HCT116 (cell line): ENCODE data around the gene PNKP. TPM values are rescaled to one million over a fixed set of nuclear protein-coding genes. Genes with fewer than 3 reads are reported as not detected.

ENCODE experiments used
- ATAC-seq: fragments of 200-7000 bp; cut with Tn5 transposase; 2 replicates; pipeline ENCODE4 v1.9.1; 2020; ENCODE audit warnings: mild to moderate bottlenecking, moderate library complexity
- BruUV-seq: library from RNA; stranded (reverse); fragments of 400-500 nt; replicated peaks from 2 replicates; lab custom pipeline; 2021; lab: Mats Ljungman, UMichigan
- CTCF ChIA-PET: fragments of 300-600 bp; sonication (Branson Sonifier 250); formaldehyde crosslinking; loops from one replicate; lab custom pipeline; 2021; ENCODE audit warnings: antibody characterized with exemption; lab: Charles Lee
- POLR2A ChIA-PET: fragments of 300-600, 350-600 bp; sonication (Branson Sonifier 250); formaldehyde crosslinking; loops from one replicate; lab custom pipeline; 2021; ENCODE audit warnings: antibody characterized with exemption; lab: Charles Lee
- RAD21 ChIA-PET, 2 experiments: fragments of 300-600 bp; sonication (Branson Sonifier 250); formaldehyde crosslinking; loops; one replicate each; lab custom pipeline; 2023; ENCODE audit warnings: low total read pairs in 2 of 2; ENCODE audit not compliant: uncharacterized antibody in 2 of 2, unreplicated experiment in 2 of 2, low non-redundant PET in 1 of 2; lab: Charles Lee
- DNase-seq: peaks from one replicate; pipeline ENCODE4 v3.0.0-alpha.2; 2010; ENCODE audit warnings: low read depth, low spot score
- H2AFZ ChIP-seq: fragments of 200-600 bp; shearing (Covaris generic), sonication (generic); 2 replicates; pipeline ENCODE4 v1.6.1; 2017; ENCODE audit warnings: low read depth, mixed run types, mixed read lengths, antibody characterized with exemption, low read length; ENCODE audit not compliant: poor library complexity, severe bottlenecking
- H3K27ac ChIP-seq: 2 replicates; pipeline ENCODE4 v1.5.1; 2012; ENCODE audit warnings: low read depth, low read length
- H3K27me3 ChIP-seq: fragments of 200-600 bp; sonication (generic); 2 replicates; pipeline ENCODE4 v1.6.1; 2016; ENCODE audit warnings: mixed run types, low read length, mixed read lengths; ENCODE audit not compliant: insufficient read depth
- H3K36me3 ChIP-seq, 2 experiments: fragments of 200-500 bp in 1 of 2; fragments of 200-600 bp in 1 of 2; sonication (Bioruptor generic) in 1 of 2; sonication (generic) in 1 of 2; 2 replicates each; pipeline versions ENCODE4 v1.5.1 to v1.6.1; 2014 to 2016; ENCODE audit warnings: low read length in 2 of 2, inconsistent platforms in 1 of 2, mixed read lengths in 1 of 2, mixed run types in 1 of 2; ENCODE audit not compliant: insufficient read depth in 2 of 2, control insufficient read depth in 1 of 2
- H3K4me1 ChIP-seq, 2 experiments: fragments of 200-600 bp in 1 of 2; sonication (generic) in 1 of 2; 2 replicates each; pipeline versions ENCODE4 v1.5.1 to v1.6.1; 2012 to 2017; ENCODE audit warnings: low read length in 2 of 2, inconsistent platforms in 1 of 2, mild to moderate bottlenecking in 1 of 2, mixed read lengths in 1 of 2, mixed run types in 1 of 2, moderate library complexity in 1 of 2; ENCODE audit not compliant: insufficient read depth in 2 of 2, control insufficient read depth in 1 of 2
- H3K4me2 ChIP-seq: fragments of 200-600 bp; sonication (generic); 2 replicates; pipeline ENCODE4 v1.6.1; 2017; ENCODE audit warnings: mixed run types, low read length, mixed read lengths
- H3K4me3 ChIP-seq, 2 experiments: fragments of 200-600 bp in 1 of 2; sonication (generic) in 1 of 2; replicated peaks in 1 of 2; 2 replicates each; pipeline ENCODE4 v1.5.1; 2011 to 2016; ENCODE audit warnings: low read length in 2 of 2, control low read depth in 1 of 2, low read depth in 1 of 2, mild to moderate bottlenecking in 1 of 2, mixed read lengths in 1 of 2, mixed run types in 1 of 2
- H3K79me2 ChIP-seq: fragments of 200-600 bp; sonication (generic); 2 replicates; pipeline ENCODE4 v1.6.1; 2017; ENCODE audit warnings: mild to moderate bottlenecking, mixed run types, low read length, moderate library complexity, mixed read lengths; ENCODE audit not compliant: insufficient read depth
- H3K9ac ChIP-seq: fragments of 200-600 bp; sonication (generic); 2 replicates; pipeline ENCODE4 v1.6.1; 2016; ENCODE audit warnings: low read length, mixed read lengths
- H3K9me2 ChIP-seq: fragments of 200-600 bp; sonication (generic), shearing (Covaris generic); 2 replicates; pipeline ENCODE4 v1.6.1; 2017; ENCODE audit warnings: mixed run types, mild to moderate bottlenecking, moderate library complexity; ENCODE audit not compliant: insufficient read depth
- H3K9me3 ChIP-seq, 2 experiments: fragments of 200-500 bp in 1 of 2; fragments of 200-600 bp in 1 of 2; sonication (Bioruptor generic) in 1 of 2; sonication (generic) in 1 of 2; 2 replicates each; pipeline ENCODE4 v1.6.1; 2014 to 2017; ENCODE audit warnings: low read length in 2 of 2, mixed read lengths in 2 of 2, inconsistent platforms in 1 of 2, low read depth in 1 of 2, mild to moderate bottlenecking in 1 of 2, mixed run types in 1 of 2, moderate library complexity in 1 of 2; ENCODE audit not compliant: control insufficient read depth in 1 of 2, insufficient read depth in 1 of 2
- H4K20me1 ChIP-seq: fragments of 200-600 bp; sonication (generic), shearing (Covaris generic); 2 replicates; pipeline ENCODE4 v1.6.1; 2017; ENCODE audit warnings: mixed run types, mild to moderate bottlenecking, moderate library complexity; ENCODE audit not compliant: insufficient read depth
- ATF3 ChIP-seq: IDR thresholded peaks from 2 replicates; pipeline ENCODE4 v1.6.1; 2012
- CBX3 ChIP-seq: IDR thresholded peaks from 2 replicates; pipeline ENCODE4 v1.6.1; 2012; ENCODE audit warnings: low read depth
- CEBPB ChIP-seq: IDR thresholded peaks from 2 replicates; pipeline ENCODE4 v1.6.1; 2012; ENCODE audit warnings: low read depth
- CTCF ChIP-seq, 3 experiments: fragments of 200-600 bp in 1 of 3; sonication (generic) in 1 of 3; IDR thresholded peaks in 2 of 3; conservative IDR thresholded peaks in 1 of 3; 2 replicates each; pipeline ENCODE4 v1.5.1; 2012 to 2017; ENCODE audit warnings: low read depth in 2 of 3, low read length in 2 of 3, antibody characterized with exemption in 1 of 3, borderline replicate concordance in 1 of 3, control low read depth in 1 of 3, mild to moderate bottlenecking in 1 of 3, mixed read lengths in 1 of 3, mixed run types in 1 of 3, moderate library complexity in 1 of 3; ENCODE audit not compliant: insufficient read depth in 1 of 3
- ELF1 ChIP-seq: IDR thresholded peaks from 2 replicates; pipeline ENCODE4 v1.6.1; 2012; ENCODE audit warnings: low read depth, borderline replicate concordance
- EZH2 ChIP-seq: fragments of 200-600 bp; sonication (generic); IDR thresholded peaks from 2 replicates; pipeline ENCODE4 v1.6.1; 2017; ENCODE audit warnings: antibody characterized with exemption, mixed run types
- EZH2phosphoT487 ChIP-seq: fragments of 200-600 bp; IDR thresholded peaks from 2 replicates; pipeline ENCODE4 v1.6.1; 2018; ENCODE audit warnings: antibody characterized with exemption, borderline replicate concordance
- FOSL1 ChIP-seq: IDR thresholded peaks from 2 replicates; pipeline ENCODE4 v1.6.1; 2012; ENCODE audit warnings: low read depth
- POLR2AphosphoS5 ChIP-seq: IDR thresholded peaks from 2 replicates; pipeline ENCODE4 v1.6.1; 2011; ENCODE audit warnings: mild to moderate bottlenecking, low read depth, low read length, moderate library complexity
- RAD21 ChIP-seq: IDR thresholded peaks from 2 replicates; pipeline ENCODE4 v1.6.1; 2012; ENCODE audit warnings: low read depth, mild to moderate bottlenecking
- SIN3A ChIP-seq: IDR thresholded peaks from 2 replicates; pipeline ENCODE4 v1.6.1; 2012; ENCODE audit warnings: low read depth
- YY1 ChIP-seq: IDR thresholded peaks from 2 replicates; pipeline ENCODE4 v1.6.1; 2011; ENCODE audit warnings: low read length, low read depth, moderate library complexity, mild to moderate bottlenecking; ENCODE audit not compliant: insufficient replicate concordance; ENCODE audit errors: extremely low read depth
- ZBTB33 ChIP-seq: IDR thresholded peaks from 2 replicates; pipeline ENCODE4 v1.6.1; 2011; ENCODE audit warnings: mild to moderate bottlenecking, low read length, moderate library complexity; ENCODE audit not compliant: insufficient replicate concordance; ENCODE audit errors: extremely low read depth
- intact Hi-C: fragments of 100-400 bp; cut with micrococcal nuclease; formaldehyde crosslinking; loops from 2 replicates; pipeline ENCODE4 v1.10.0; 2022
- total RNA-seq: library from RNA; stranded (reverse); gene quantifications from one replicate; pipeline ENCODE4 v1.2.1, GENCODE V29; 2021; ENCODE audit not compliant: unreplicated experiment

Gene PNKP
- total RNA-seq, 1 experiment from 2014 or later, result 129 TPM

DNA sequence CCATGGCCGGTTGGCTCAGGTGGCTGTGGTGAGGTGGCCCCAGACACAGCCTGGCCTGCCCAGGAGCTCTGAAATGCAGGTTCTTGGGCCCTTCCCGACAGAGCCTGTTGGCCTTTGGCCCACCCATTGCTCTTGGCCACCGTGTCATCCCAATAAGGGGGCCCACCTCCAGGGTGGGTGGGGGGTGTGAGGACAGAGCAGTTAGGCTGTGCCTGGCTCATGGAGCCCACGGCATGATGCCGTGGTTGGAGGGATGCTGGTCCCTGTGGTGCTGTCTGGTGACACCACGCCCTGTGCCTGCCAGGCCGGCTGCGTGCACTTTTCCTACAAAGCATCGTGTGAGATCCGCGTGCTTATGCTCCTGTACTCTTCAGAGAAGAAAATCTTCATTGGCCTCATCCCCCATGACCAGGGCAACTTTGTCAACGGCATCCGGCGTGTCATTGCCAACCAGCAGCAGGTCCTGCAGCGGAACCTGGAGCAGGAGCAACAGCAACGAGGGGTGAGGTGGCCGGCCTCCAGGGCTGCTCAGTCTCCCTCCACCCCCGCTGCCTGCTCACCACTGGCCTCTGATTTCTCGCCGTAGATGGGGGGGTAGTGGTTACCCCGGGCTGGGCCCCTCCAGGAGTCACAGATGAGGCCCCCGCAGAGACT, 7.6 kb downstream of the PNKP start:
- H4K20me1 ChIP-seq, result peaks cover 3% of the 10 kb centered on the region; the same call in 1 of the 2 replicates
- H3K4me1 ChIP-seq, result peaks cover 3 to 34% of the 10 kb centered on the region in 2 experiments; a peak in 2 of 4 replicates
- H3K27me3 ChIP-seq, result no peaks in the 10 kb centered on the region
- no peaks in the 10 kb centered on the region for H3K9me3 ChIP-seq
- H3K4me2 ChIP-seq, result no peak overlapping the region
- H3K4me3 ChIP-seq, result no peak overlapping the region
- CTCF ChIA-PET, result no interaction called here
- peaks cover 20 to 45% of the 10 kb centered on the region in 2 experiments for H3K36me3 ChIP-seq
- H3K9ac ChIP-seq, result no peak overlapping the region
- TF ChIP-seq ZBTB33 (no peak), EZH2 (no peak), CTCF (IDR thresholded peaks at IDR 0.05 in 2 of 3, conservative IDR thresholded peaks at IDR 0.05 in 1 of 3; ENCODE audit: borderline replicate concordance in 1 of 3, insufficient read depth in 1 of 3, low read depth in 2 of 3, low read length in 2 of 3) (no peak), ATF3 (no peak), CEBPB (no peak), FOSL1 (no peak), RAD21 (no peak), YY1 (no peak), CBX3 (no peak), ELF1 (no peak), SIN3A (no peak), POLR2AphosphoS5 (no peak; the same call in none of the 2 replicates), EZH2phosphoT487 (no peak)
- H3K79me2 ChIP-seq, result peaks cover 34% of the 10 kb centered on the region
- no peak overlapping the region for H3K27ac ChIP-seq
- H3K9me2 ChIP-seq, result no peaks in the 10 kb centered on the region
- POLR2A ChIA-PET, result no interaction called here
- intact Hi-C loops, result no loop called here
- RAD21 ChIA-PET, result no interaction called here
- H2AFZ ChIP-seq, result no peak overlapping the region
- BruUV-seq, result no TSS peak
- ATAC-seq (no peak), DNase-seq (no peak)
